Right ventricle myocardium superior (tissue), 1 donor: Measurements from ENCODE around the gene RNF43. TPM values are rescaled to one million over a fixed set of nuclear protein-coding genes. Genes with fewer than 3 reads are reported as not detected.

Source experiments
- ATAC-seq: fragments of 200-7000 bp; cut with Tn5 transposase; one replicate; pipeline ENCODE4 v1.9.1; 2020; ENCODE audit warnings: mild to moderate bottlenecking; ENCODE audit not compliant: poor library complexity
- DNase-seq: peaks from one replicate; pipeline ENCODE4 v3.0.0-alpha.2; 2020
- intact Hi-C: fragments of 100-400 bp; cut with DNase I; formaldehyde crosslinking; loops from one replicate; pipeline ENCODE4 v1.11.2; 2022
- total RNA-seq: library from RNA; stranded (reverse); fragmentation: NEBNext Ultra II Directional; extraction: Animal tissue kit (Norgen Biotek cat#: 25700); gene quantifications from one replicate; pipeline ENCODE4 v1.2.1, GENCODE V29; 2021
- donor health status: DM: no; HTN: yes; CAD: no; lungs with severe emphysema.

RNF43 gene
- total RNA-seq, 1 donor from 2014 or later: 3.8 TPM

GRCh38 chr17:58387834-58388233 is 29.5 kb downstream of the RNF43 start:
- DNase-seq (no peak), ATAC-seq (peak; percentile 25)
- intact Hi-C loops: no loop called here

GRCh38 chr17:58386708-58387107 is 30.6 kb downstream of the RNF43 start:
- ATAC-seq (no peak), DNase-seq (no peak)
- intact Hi-C loops: no loop called here

- intact Hi-C loops: no loop called here
- ATAC-seq: no peak
These were observed 31.9 kb downstream of the RNF43 start for GRCh38 chr17:58385359-58385899.

GRCh38 chr17:58384897-58385296 is 32.4 kb downstream of the RNF43 start:
- no peak for ATAC-seq
- intact Hi-C loops: no loop called here
- DNase-seq: no peak

More at GRCh38 chr17:58385359-58385899, 31.9 kb downstream of the RNF43 start:
- no peak for DNase-seq

GRCh38 chr17:58383892-58384462 is 33.4 kb downstream of the RNF43 start:
- intact Hi-C loops: no loop called here
- DNase-seq: no peak
- no peak for ATAC-seq

- DNase-seq (no peak), ATAC-seq (no peak)
- intact Hi-C loops: no loop called here
These were observed 34.5 kb downstream of the RNF43 start for GRCh38 chr17:58382872-58383242.

GRCh38 chr17:58382108-58382871 is 35.0 kb downstream of the RNF43 start:
- ATAC-seq (no peak), DNase-seq (no peak)
- intact Hi-C loops: no loop called here

- DNase-seq (no peak), ATAC-seq (no peak)
- intact Hi-C loops: no loop called here
These were observed 36.0 kb downstream of the RNF43 start for GRCh38 chr17:58381124-58382035.

- intact Hi-C loops: no loop called here
- DNase-seq: no peak
These were observed 36.9 kb downstream of the RNF43 start for GRCh38 chr17:58380207-58381123.

GRCh38 chr17:58379511-58379824 is 37.9 kb downstream of the RNF43 start:
- no peak for ATAC-seq
- intact Hi-C loops: no loop called here

More at GRCh38 chr17:58380207-58381123, 36.9 kb downstream of the RNF43 start:
- ATAC-seq: no peak

GRCh38 chr17:58378733-58379510 is 38.4 kb downstream of the RNF43 start:
- ATAC-seq (no peak), DNase-seq (no peak)
- intact Hi-C loops: no loop called here

More at GRCh38 chr17:58379511-58379824, 37.9 kb downstream of the RNF43 start:
- DNase-seq: no peak

- no peak for ATAC-seq
- DNase-seq: no peak
- intact Hi-C loops: no loop called here
These were observed 39.7 kb downstream of the RNF43 start for GRCh38 chr17:58377661-58378060.

GRCh38 chr17:58377093-58377601 is 40.2 kb downstream of the RNF43 start:
- intact Hi-C loops: no loop called here
- DNase-seq (no peak), ATAC-seq (no peak)

GRCh38 chr17:58376472-58377000 is 40.8 kb downstream of the RNF43 start:
- DNase-seq: no peak
- intact Hi-C loops: no loop called here
- ATAC-seq: no peak

GRCh38 chr17:58375811-58376210 is 41.5 kb downstream of the RNF43 start:
- ATAC-seq: no peak
- intact Hi-C loops: no loop called here
- DNase-seq: no peak

- intact Hi-C loops: no loop called here
- ATAC-seq (no peak), DNase-seq (no peak)
These were observed 42.1 kb downstream of the RNF43 start for GRCh38 chr17:58375256-58375655.

GRCh38 chr17:58373923-58374322 is 43.4 kb downstream of the RNF43 start:
- ATAC-seq: no peak
- no peak for DNase-seq
- intact Hi-C loops: no loop called here
